Esophagus muscularis mucosa (tissue), 3 donors: ENCODE measurements around the gene BBOX1.

ENCODE experiments used
- CTCF ChIP-seq, 3 experiments: fragments of 200-600 bp in 2 of 3; fragments of 450-650 bp in 1 of 3; sonication (generic) in 2 of 3; IDR thresholded peaks; one replicate each; pipeline ENCODE4 v1.5.1; 2017 to 2019; ENCODE audit warnings: antibody characterized with exemption in 3 of 3, mild to moderate bottlenecking in 2 of 3, moderate library complexity in 1 of 3
- POLR2A ChIP-seq: fragments of 450-650 bp; IDR thresholded peaks from one replicate; pipeline ENCODE4 v1.6.1; 2017; ENCODE audit warnings: antibody characterized with exemption, moderate library complexity, mild to moderate bottlenecking, low read depth

- TF ChIP-seq CTCF (IDR thresholded peaks at IDR 0.05), result no peak
- TF ChIP-seq POLR2A, result no peak
These were observed 28.9 kb upstream of the BBOX1 start for GRCh38 chr11:27011560-27012233.
